SK-N-SH (cell line): ENCODE measurements around the gene RAB4A.

ENCODE experiments used
- CHD2 ChIP-seq: fragments of 150-350 bp; IDR thresholded peaks from 2 replicates; pipeline ENCODE4 v1.6.1; 2018; ENCODE audit warnings: low read length; ENCODE audit not compliant: partially characterized antibody
- EP300 ChIP-seq, 2 experiments: IDR thresholded peaks; 2 replicates each; pipeline versions ENCODE4 v1.4.0 to v1.6.1; 2012; ENCODE audit warnings: borderline replicate concordance in 1 of 2, low read depth in 1 of 2, low read length in 1 of 2
- FOXM1 ChIP-seq: IDR thresholded peaks from 2 replicates; pipeline ENCODE4 v1.4.0; 2012; ENCODE audit warnings: low read depth, mild to moderate bottlenecking
- GABPA ChIP-seq: IDR thresholded peaks from 2 replicates; pipeline ENCODE4 v1.4.0; 2012; ENCODE audit warnings: low read depth, mild to moderate bottlenecking
- GATA2 ChIP-seq: sonication (generic); formaldehyde crosslinking; IDR thresholded peaks from 2 replicates; pipeline ENCODE4 v1.5.0; 2020; ENCODE audit warnings: mild to moderate bottlenecking, missing genetic modification reagents
- POLR2AphosphoS5 ChIP-seq: IDR thresholded peaks from 2 replicates; pipeline ENCODE4 v1.6.1; 2012; ENCODE audit warnings: low read depth, low read length
- RAD21 ChIP-seq: IDR thresholded peaks from 2 replicates; pipeline ENCODE4 v1.6.1; 2012; ENCODE audit warnings: mild to moderate bottlenecking, low read length
- YY1 ChIP-seq: IDR thresholded peaks from 2 replicates; pipeline ENCODE4 v1.4.0; 2012; ENCODE audit warnings: low read depth, mild to moderate bottlenecking
- TF ChIP-seq, protein P1 (sequence below): fragments of 200-600 bp; sonication (generic); IDR thresholded peaks from 2 replicates; pipeline ENCODE4 v1.6.1; 2017; ENCODE audit warnings: antibody characterized with exemption, mild to moderate bottlenecking, moderate library complexity
- TF ChIP-seq, protein P2 (sequence below): IDR thresholded peaks from 2 replicates; pipeline ENCODE4 v1.6.1; 2012; ENCODE audit warnings: mild to moderate bottlenecking, low read depth, low read length, moderate library complexity
- TF ChIP-seq, protein P3 (sequence below): fragments of 150-350 bp; IDR thresholded peaks from 2 replicates; pipeline ENCODE4 v1.6.1; 2017; ENCODE audit warnings: antibody characterized with exemption, low read length, low read depth, borderline replicate concordance
- TF ChIP-seq, protein P4 (sequence below): IDR thresholded peaks from 2 replicates; pipeline ENCODE4 v1.4.0; 2012; ENCODE audit warnings: low read depth, borderline replicate concordance

DNA sequence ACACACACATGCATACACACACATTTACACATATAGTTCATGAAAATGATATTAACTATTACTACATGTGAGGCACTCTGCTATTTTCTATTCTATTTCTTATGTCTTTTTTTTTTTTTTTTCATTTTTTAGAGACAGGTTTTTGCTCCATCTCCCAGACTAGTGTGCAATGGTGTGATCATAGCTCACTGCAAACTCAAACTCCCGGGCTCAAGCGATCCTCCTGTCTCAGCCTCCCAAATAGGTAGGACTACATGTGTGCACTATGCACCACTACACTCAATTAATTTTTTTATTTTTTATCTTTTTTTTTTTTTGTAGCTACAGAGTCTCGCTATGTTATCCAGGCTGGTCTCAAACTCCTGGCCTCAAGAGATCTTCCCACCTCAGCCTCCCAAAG lies 48.8 kb upstream of the RAB4A start:
- TF ChIP-seq, protein P1, sequence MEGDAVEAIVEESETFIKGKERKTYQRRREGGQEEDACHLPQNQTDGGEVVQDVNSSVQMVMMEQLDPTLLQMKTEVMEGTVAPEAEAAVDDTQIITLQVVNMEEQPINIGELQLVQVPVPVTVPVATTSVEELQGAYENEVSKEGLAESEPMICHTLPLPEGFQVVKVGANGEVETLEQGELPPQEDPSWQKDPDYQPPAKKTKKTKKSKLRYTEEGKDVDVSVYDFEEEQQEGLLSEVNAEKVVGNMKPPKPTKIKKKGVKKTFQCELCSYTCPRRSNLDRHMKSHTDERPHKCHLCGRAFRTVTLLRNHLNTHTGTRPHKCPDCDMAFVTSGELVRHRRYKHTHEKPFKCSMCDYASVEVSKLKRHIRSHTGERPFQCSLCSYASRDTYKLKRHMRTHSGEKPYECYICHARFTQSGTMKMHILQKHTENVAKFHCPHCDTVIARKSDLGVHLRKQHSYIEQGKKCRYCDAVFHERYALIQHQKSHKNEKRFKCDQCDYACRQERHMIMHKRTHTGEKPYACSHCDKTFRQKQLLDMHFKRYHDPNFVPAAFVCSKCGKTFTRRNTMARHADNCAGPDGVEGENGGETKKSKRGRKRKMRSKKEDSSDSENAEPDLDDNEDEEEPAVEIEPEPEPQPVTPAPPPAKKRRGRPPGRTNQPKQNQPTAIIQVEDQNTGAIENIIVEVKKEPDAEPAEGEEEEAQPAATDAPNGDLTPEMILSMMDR = no peak
- TF ChIP-seq EP300 (IDR thresholded peaks at IDR 0.05; ENCODE audit: borderline replicate concordance in 1 of 2, low read depth in 1 of 2, low read length in 1 of 2) (no peak), CHD2 (no peak), RAD21 (no peak), GATA2 (CRISPR knock-in tag) (no peak), GABPA (no peak), POLR2AphosphoS5 (no peak), YY1 (no peak), FOXM1 (no peak)
- TF ChIP-seq, protein P2, sequence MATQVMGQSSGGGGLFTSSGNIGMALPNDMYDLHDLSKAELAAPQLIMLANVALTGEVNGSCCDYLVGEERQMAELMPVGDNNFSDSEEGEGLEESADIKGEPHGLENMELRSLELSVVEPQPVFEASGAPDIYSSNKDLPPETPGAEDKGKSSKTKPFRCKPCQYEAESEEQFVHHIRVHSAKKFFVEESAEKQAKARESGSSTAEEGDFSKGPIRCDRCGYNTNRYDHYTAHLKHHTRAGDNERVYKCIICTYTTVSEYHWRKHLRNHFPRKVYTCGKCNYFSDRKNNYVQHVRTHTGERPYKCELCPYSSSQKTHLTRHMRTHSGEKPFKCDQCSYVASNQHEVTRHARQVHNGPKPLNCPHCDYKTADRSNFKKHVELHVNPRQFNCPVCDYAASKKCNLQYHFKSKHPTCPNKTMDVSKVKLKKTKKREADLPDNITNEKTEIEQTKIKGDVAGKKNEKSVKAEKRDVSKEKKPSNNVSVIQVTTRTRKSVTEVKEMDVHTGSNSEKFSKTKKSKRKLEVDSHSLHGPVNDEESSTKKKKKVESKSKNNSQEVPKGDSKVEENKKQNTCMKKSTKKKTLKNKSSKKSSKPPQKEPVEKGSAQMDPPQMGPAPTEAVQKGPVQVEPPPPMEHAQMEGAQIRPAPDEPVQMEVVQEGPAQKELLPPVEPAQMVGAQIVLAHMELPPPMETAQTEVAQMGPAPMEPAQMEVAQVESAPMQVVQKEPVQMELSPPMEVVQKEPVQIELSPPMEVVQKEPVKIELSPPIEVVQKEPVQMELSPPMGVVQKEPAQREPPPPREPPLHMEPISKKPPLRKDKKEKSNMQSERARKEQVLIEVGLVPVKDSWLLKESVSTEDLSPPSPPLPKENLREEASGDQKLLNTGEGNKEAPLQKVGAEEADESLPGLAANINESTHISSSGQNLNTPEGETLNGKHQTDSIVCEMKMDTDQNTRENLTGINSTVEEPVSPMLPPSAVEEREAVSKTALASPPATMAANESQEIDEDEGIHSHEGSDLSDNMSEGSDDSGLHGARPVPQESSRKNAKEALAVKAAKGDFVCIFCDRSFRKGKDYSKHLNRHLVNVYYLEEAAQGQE = no peak
- TF ChIP-seq, protein P3, sequence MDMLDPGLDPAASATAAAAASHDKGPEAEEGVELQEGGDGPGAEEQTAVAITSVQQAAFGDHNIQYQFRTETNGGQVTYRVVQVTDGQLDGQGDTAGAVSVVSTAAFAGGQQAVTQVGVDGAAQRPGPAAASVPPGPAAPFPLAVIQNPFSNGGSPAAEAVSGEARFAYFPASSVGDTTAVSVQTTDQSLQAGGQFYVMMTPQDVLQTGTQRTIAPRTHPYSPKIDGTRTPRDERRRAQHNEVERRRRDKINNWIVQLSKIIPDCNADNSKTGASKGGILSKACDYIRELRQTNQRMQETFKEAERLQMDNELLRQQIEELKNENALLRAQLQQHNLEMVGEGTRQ = no peak
- TF ChIP-seq, protein P4, sequence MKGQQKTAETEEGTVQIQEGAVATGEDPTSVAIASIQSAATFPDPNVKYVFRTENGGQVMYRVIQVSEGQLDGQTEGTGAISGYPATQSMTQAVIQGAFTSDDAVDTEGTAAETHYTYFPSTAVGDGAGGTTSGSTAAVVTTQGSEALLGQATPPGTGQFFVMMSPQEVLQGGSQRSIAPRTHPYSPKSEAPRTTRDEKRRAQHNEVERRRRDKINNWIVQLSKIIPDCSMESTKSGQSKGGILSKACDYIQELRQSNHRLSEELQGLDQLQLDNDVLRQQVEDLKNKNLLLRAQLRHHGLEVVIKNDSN = no peak
